Esophagus mucosa (tissue), 1 donor: ENCODE results near the gene MYADM. TPM values are rescaled to one million over a fixed set of nuclear protein-coding genes. Genes with fewer than 3 reads are reported as not detected.

ENCODE experiments used
- ATAC-seq: fragments of 200-7000 bp; cut with Tn5 transposase; one replicate; pipeline ENCODE4 v1.9.1; 2020
- total RNA-seq: library from RNA; stranded (reverse); gene quantifications from one replicate; pipeline ENCODE4 v1.2.4, GENCODE V29; 2023
- donor health status: DM: yes; HTN: yes; CAD: no.

The MYADM gene
- total RNA-seq, 1 donor from 2014 or later, result 6.9 TPM

- no peak for ATAC-seq
Measured at GRCh38 chr19:53885036-53885435, 17.4 kb downstream of the MYADM start.

GRCh38 chr19:53892301-53892980, 24.8 kb downstream of the MYADM start:
- ATAC-seq, result no peak

- no peak for ATAC-seq
Measured at GRCh38 chr19:53892981-53893325, 25.3 kb downstream of the MYADM start.

- no peak for ATAC-seq
Measured at GRCh38 chr19:53894707-53895106, 27.0 kb downstream of the MYADM start.

GRCh38 chr19:53896682-53897081, 29.0 kb downstream of the MYADM start:
- ATAC-seq, result no peak

- ATAC-seq, result no peak
Measured at GRCh38 chr19:53897459-53897858, 29.8 kb downstream of the MYADM start.

GRCh38 chr19:53898166-53898565, 30.5 kb downstream of the MYADM start:
- no peak for ATAC-seq

- no peak for ATAC-seq
Measured at GRCh38 chr19:53898636-53899341, 31.1 kb downstream of the MYADM start.

- ATAC-seq, result no peak
Measured at GRCh38 chr19:53900191-53900860, 32.6 kb downstream of the MYADM start.

- no peak for ATAC-seq
Measured at GRCh38 chr19:53903055-53903680, 35.5 kb downstream of the MYADM start.

GRCh38 chr19:53904909-53905308, 37.2 kb downstream of the MYADM start:
- ATAC-seq, result no peak

GRCh38 chr19:53905787-53906186, 38.1 kb downstream of the MYADM start:
- ATAC-seq, result no peak

GRCh38 chr19:53906211-53907192, 38.8 kb downstream of the MYADM start:
- peak; percentile 55 for ATAC-seq

- no peak for ATAC-seq
Measured at GRCh38 chr19:53907193-53907581, 39.5 kb downstream of the MYADM start.

GRCh38 chr19:53907690-53908089, 40.0 kb downstream of the MYADM start:
- ATAC-seq, result no peak

- ATAC-seq, result peak; percentile 55
Measured at GRCh38 chr19:53908106-53908934, 40.6 kb downstream of the MYADM start.

- ATAC-seq, result no peak
Measured at GRCh38 chr19:53908935-53909415, 41.3 kb downstream of the MYADM start, which contains the start of gene CACNG7. Gene CACNG7 (plus strand): TSS chr19:53909278. CDS start chr19:53912832, 3,554 bp downstream.

GRCh38 chr19:53909471-53910169, 41.9 kb downstream of the MYADM start:
- no peak for ATAC-seq

GRCh38 chr19:53910170-53910518, 42.5 kb downstream of the MYADM start:
- no peak for ATAC-seq

- no peak for ATAC-seq
Measured at GRCh38 chr19:53912653-53913052, 45.0 kb downstream of the MYADM start.
